Neural cell (in vitro differentiated cells): Measurements from ENCODE around the gene ACAA2. TPM values are rescaled to one million over a fixed set of nuclear protein-coding genes. Genes with fewer than 3 reads are reported as not detected.

Experiments
- H2AFZ ChIP-seq: fragments of 200-600, 300-800 bp; sonication (generic), shearing (Covaris generic); 2 replicates; pipeline ENCODE4 v1.6.0; 2014; ENCODE audit warnings: low read depth, mild to moderate bottlenecking, antibody characterized with exemption, low read length, moderate library complexity
- H3F3A ChIP-seq: fragments of 200-600 bp; shearing (Covaris generic); 2 replicates; pipeline ENCODE4 v1.6.1; 2016; ENCODE audit warnings: mild to moderate bottlenecking, moderate library complexity, mixed read lengths, antibody characterized with exemption, low read length; ENCODE audit not compliant: insufficient read depth, poor library complexity, severe bottlenecking
- H3K27ac ChIP-seq: fragments of 200-600, 300-800 bp; sonication (generic), shearing (Covaris generic); 2 replicates; pipeline ENCODE4 v1.5.1; 2014; ENCODE audit warnings: mild to moderate bottlenecking, low read length, moderate library complexity
- H3K27me3 ChIP-seq: fragments of 300-800, 200-600 bp; sonication (generic), shearing (Covaris generic); 2 replicates; pipeline ENCODE4 v1.6.0; 2014; ENCODE audit warnings: mild to moderate bottlenecking, low read depth, low read length, moderate library complexity; ENCODE audit not compliant: insufficient read depth
- H3K36me3 ChIP-seq: fragments of 300-800, 200-600 bp; sonication (generic), shearing (Covaris generic); 2 replicates; pipeline ENCODE4 v1.5.1; 2014; ENCODE audit warnings: mild to moderate bottlenecking, antibody characterized with exemption, low read length, moderate library complexity; ENCODE audit not compliant: insufficient read depth
- H3K4me2 ChIP-seq: fragments of 300-800, 200-600 bp; sonication (generic), shearing (Covaris generic); 2 replicates; pipeline ENCODE4 v1.6.0; 2014; ENCODE audit warnings: mild to moderate bottlenecking, low read length
- H3K4me3 ChIP-seq: fragments of 300-800, 200-600 bp; sonication (generic), shearing (Covaris generic); 2 replicates; pipeline ENCODE4 v1.5.1; 2014; ENCODE audit warnings: mild to moderate bottlenecking, low read length, moderate library complexity
- H3K79me2 ChIP-seq: fragments of 200-600 bp; shearing (Covaris generic); replicated peaks from 2 replicates; pipeline ENCODE4 v1.6.0; 2014; ENCODE audit warnings: mild to moderate bottlenecking, low read length, moderate library complexity; ENCODE audit not compliant: insufficient read depth
- H3K9ac ChIP-seq: fragments of 300-800, 200-600 bp; sonication (generic), shearing (Covaris generic); 2 replicates; pipeline ENCODE4 v1.6.1; 2016; ENCODE audit warnings: mild to moderate bottlenecking, low read length, mixed read lengths
- H3K9me2 ChIP-seq: fragments of 200-600 bp; shearing (Covaris generic); 2 replicates; pipeline ENCODE4 v1.6.1; 2016; ENCODE audit warnings: mild to moderate bottlenecking, low read length, mixed read lengths; ENCODE audit not compliant: insufficient read depth
- H3K9me3 ChIP-seq: fragments of 200-600, 300-800 bp; sonication (generic), shearing (Covaris generic); 2 replicates; pipeline ENCODE4 v1.6.1; 2016; ENCODE audit warnings: mild to moderate bottlenecking, mixed run types, low read length, moderate library complexity, mixed read lengths
- H4K20me1 ChIP-seq: fragments of 200-600 bp; shearing (Covaris generic); 2 replicates; pipeline ENCODE4 v1.6.1; 2016; ENCODE audit warnings: mild to moderate bottlenecking, mixed run types; ENCODE audit not compliant: insufficient read depth
- EP300 ChIP-seq: fragments of 450-650 bp; conservative IDR thresholded peaks from 2 replicates; pipeline ENCODE4 v1.6.1; 2014; ENCODE audit warnings: antibody characterized with exemption, mild to moderate bottlenecking, moderate library complexity; ENCODE audit not compliant: poor library complexity, severe bottlenecking
- EZH2 ChIP-seq: fragments of 200-600, 300-800 bp; shearing (Covaris generic), sonication (generic); IDR thresholded peaks from 2 replicates; pipeline ENCODE4 v1.6.1; 2014; ENCODE audit warnings: antibody characterized with exemption, low read length, borderline replicate concordance, mild to moderate bottlenecking; ENCODE audit not compliant: insufficient read depth, poor library complexity, severe bottlenecking
- MXI1 ChIP-seq: fragments of 450-650 bp; conservative IDR thresholded peaks from 2 replicates; pipeline ENCODE4 v1.6.1; 2014; ENCODE audit warnings: antibody characterized with exemption, mild to moderate bottlenecking; ENCODE audit not compliant: poor library complexity, severe bottlenecking
- POLR2AphosphoS5 ChIP-seq: IDR thresholded peaks from 2 replicates; pipeline ENCODE4 v1.6.1; 2012
- RAD21 ChIP-seq: fragments of 450-650 bp; conservative IDR thresholded peaks from 2 replicates; pipeline ENCODE4 v1.6.1; 2014; ENCODE audit warnings: antibody characterized with exemption, mild to moderate bottlenecking, moderate library complexity
- SMC3 ChIP-seq: fragments of 450-650 bp; conservative IDR thresholded peaks from 2 replicates; pipeline ENCODE4 v1.6.1; 2014; ENCODE audit warnings: antibody characterized with exemption, mild to moderate bottlenecking, moderate library complexity; ENCODE audit not compliant: poor library complexity
- TAF1 ChIP-seq: IDR thresholded peaks from 2 replicates; pipeline ENCODE4 v1.6.1; 2012; ENCODE audit warnings: low read depth
- polyA plus RNA-seq: library from polyadenylated mRNA; depleted of rRNA; stranded (reverse); fragments of >200 nt; gene quantifications from 2 replicates; pipeline ENCODE4 v1.2.3, GENCODE V29; 2014
- TF ChIP-seq, protein P1 (sequence below): fragments of 450-650 bp; IDR thresholded peaks from 2 replicates; pipeline ENCODE4 v1.5.1; 2014; ENCODE audit warnings: antibody characterized with exemption, mild to moderate bottlenecking, moderate library complexity; ENCODE audit not compliant: poor library complexity, severe bottlenecking
- TF ChIP-seq, protein P2 (sequence below): IDR thresholded peaks from 2 replicates; pipeline ENCODE4 v1.6.1; 2012; ENCODE audit warnings: borderline replicate concordance

ACAA2 gene
- polyA plus RNA-seq, 1 donor from 2014 or later, result 6.3 TPM

DNA sequence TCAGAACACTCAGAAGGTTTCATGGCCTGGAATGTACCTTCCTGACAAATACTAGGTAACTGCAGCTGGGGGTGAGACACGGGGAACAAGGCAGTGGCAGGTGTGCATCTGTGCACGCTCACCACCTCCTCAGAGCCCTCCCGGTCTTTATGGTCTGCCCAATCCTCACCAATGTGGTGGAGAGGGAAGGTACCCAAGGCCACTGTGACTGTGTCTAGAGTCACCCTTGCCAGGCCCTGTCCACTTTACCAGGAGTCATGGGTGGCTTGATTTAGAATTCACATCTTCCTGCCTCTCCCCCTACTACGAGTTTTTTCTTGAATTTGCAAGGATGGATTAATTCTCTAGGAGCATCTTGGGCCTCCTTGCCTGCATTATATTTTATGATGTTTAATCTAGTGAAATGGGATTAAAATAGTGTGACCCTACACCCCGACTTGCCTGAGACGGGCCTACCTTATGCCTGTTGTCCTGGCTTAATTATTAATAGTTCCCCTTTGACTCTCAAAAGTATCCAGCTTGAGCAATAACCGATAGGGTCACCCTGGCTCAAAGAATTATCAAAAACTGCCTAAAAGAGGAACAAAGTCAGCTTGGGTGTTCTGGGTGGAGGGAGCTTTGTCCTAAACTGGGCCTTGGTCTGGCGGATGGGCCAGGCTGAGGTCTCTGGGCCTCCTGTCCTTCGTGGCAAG is 56.5 kb downstream of the ACAA2 start:
- Histone ChIP-seq H3K36me3 (no peaks in the 10 kb centered on the region), H3F3A (no peaks in the 10 kb centered on the region), H3K9me3 (no peaks in the 10 kb centered on the region)

DNA sequence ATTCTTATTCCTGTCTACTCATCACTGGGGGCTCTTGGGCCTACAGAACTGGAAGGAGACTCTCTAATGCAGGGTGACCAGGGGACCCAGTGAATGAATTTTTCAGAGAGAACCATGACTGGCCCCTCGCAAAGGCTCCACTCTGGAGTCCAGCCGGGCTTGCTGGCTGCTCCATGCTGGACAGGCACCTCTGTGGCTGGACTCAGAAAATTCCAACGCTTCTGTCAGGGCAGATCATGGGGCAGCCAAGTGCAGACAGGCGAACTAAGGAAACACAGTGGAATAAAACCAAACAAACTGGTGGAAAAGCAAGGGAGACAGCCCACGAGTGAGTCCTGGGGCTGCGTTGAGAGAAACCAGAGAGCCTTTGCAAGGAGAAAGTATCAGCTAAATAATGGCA is 57.2 kb downstream of the ACAA2 start:
- Histone ChIP-seq H3K27me3 (no peaks in the 10 kb centered on the region), H3K36me3 (no peaks in the 10 kb centered on the region), H3F3A (no peaks in the 10 kb centered on the region), H4K20me1 (no peaks in the 10 kb centered on the region), H3K4me3 (no peak overlapping the region), H3K79me2 (no peaks in the 10 kb centered on the region), H3K4me2 (no peak overlapping the region), H3K9me2 (no peaks in the 10 kb centered on the region), H3K9me3 (no peaks in the 10 kb centered on the region), H3K9ac (no peak overlapping the region), H2AFZ (no peak overlapping the region), H3K27ac (no peak overlapping the region)
- no peak for TF ChIP-seq TAF1
- TF ChIP-seq SMC3, result no peak
- TF ChIP-seq POLR2AphosphoS5, result no peak
- TF ChIP-seq EZH2, result no peak
- no peak for TF ChIP-seq RAD21
- TF ChIP-seq, protein P1, sequence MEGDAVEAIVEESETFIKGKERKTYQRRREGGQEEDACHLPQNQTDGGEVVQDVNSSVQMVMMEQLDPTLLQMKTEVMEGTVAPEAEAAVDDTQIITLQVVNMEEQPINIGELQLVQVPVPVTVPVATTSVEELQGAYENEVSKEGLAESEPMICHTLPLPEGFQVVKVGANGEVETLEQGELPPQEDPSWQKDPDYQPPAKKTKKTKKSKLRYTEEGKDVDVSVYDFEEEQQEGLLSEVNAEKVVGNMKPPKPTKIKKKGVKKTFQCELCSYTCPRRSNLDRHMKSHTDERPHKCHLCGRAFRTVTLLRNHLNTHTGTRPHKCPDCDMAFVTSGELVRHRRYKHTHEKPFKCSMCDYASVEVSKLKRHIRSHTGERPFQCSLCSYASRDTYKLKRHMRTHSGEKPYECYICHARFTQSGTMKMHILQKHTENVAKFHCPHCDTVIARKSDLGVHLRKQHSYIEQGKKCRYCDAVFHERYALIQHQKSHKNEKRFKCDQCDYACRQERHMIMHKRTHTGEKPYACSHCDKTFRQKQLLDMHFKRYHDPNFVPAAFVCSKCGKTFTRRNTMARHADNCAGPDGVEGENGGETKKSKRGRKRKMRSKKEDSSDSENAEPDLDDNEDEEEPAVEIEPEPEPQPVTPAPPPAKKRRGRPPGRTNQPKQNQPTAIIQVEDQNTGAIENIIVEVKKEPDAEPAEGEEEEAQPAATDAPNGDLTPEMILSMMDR, result no peak
- no peak for TF ChIP-seq MXI1
- TF ChIP-seq EP300, result no peak
- TF ChIP-seq, protein P2, sequence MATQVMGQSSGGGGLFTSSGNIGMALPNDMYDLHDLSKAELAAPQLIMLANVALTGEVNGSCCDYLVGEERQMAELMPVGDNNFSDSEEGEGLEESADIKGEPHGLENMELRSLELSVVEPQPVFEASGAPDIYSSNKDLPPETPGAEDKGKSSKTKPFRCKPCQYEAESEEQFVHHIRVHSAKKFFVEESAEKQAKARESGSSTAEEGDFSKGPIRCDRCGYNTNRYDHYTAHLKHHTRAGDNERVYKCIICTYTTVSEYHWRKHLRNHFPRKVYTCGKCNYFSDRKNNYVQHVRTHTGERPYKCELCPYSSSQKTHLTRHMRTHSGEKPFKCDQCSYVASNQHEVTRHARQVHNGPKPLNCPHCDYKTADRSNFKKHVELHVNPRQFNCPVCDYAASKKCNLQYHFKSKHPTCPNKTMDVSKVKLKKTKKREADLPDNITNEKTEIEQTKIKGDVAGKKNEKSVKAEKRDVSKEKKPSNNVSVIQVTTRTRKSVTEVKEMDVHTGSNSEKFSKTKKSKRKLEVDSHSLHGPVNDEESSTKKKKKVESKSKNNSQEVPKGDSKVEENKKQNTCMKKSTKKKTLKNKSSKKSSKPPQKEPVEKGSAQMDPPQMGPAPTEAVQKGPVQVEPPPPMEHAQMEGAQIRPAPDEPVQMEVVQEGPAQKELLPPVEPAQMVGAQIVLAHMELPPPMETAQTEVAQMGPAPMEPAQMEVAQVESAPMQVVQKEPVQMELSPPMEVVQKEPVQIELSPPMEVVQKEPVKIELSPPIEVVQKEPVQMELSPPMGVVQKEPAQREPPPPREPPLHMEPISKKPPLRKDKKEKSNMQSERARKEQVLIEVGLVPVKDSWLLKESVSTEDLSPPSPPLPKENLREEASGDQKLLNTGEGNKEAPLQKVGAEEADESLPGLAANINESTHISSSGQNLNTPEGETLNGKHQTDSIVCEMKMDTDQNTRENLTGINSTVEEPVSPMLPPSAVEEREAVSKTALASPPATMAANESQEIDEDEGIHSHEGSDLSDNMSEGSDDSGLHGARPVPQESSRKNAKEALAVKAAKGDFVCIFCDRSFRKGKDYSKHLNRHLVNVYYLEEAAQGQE, result no peak

More for the DNA sequence above, 56.5 kb downstream of the ACAA2 start:
- Histone ChIP-seq H2AFZ (no peak overlapping the region), H3K27me3 (no peaks in the 10 kb centered on the region), H3K27ac (no peak overlapping the region), H4K20me1 (no peaks in the 10 kb centered on the region), H3K4me2 (no peak overlapping the region), H3K9me2 (no peaks in the 10 kb centered on the region), H3K79me2 (no peaks in the 10 kb centered on the region), H3K9ac (no peak overlapping the region), H3K4me3 (no peak overlapping the region)
- TF ChIP-seq MXI1 (no peak), SMC3 (no peak), RAD21 (no peak), TAF1 (no peak), POLR2AphosphoS5 (no peak), EZH2 (no peak), EP300 (no peak)
- TF ChIP-seq, protein P2, result no peak
- TF ChIP-seq, protein P1, result no peak
